Smooth muscle cell of the brain vasculature (primary cell): Measurements from ENCODE around the gene TMEM258.

Experiments
- DNase-seq: peaks from one replicate; pipeline ENCODE4 v3.0.0-alpha.2; 2012; ENCODE audit warnings: low read depth, low spot score

Gene TMEM258

DNA sequence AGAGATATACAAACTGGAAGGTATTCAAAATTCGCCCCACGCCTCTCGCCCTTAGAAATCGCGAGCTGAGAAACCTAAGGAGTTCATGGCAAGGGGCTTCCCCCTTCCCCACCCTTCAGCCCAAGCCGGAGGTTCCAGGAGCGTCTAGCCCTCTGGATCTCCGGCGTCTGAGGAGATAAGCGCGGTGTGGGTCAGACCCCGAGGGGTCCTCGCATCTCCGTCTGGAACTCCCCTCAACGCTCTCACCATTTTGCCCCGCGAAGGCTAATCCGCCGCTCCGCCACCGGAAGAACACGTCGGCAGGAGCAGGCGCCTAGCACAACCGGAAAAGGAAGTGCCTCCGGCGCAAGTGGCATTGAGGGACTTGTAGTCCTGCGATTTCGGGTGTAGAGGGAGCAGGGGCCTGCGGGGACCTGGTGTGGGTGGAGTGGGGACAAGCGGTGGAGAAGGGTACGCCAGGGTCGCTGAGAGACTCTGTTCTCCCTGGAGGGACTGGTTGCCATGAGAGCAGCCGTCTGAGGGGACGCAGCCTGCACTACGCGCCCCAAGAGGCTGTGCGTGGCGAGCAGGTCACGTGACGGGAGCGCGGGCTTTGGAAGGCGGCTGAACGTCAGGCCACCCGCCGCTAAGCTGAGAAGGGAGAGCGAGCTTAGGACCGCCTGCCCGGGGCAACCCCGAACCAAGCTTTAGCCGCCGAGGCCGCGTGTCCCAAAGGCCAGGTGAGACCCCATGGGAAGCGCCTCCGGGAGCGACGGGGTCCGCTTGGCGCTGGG is at the start of gene TMEM258, which contains the start of gene FEN1:
Gene TMEM258 (minus strand): TSS at position 290 of the 773 bp plus-strand sequence. CDS start 41 bp downstream, at position 249.
Gene FEN1 (plus strand): TSS at position 602 of the 773 bp plus-strand sequence. CDS start 2,451 bp downstream, outside the sequence.
- DNase-seq, result peak; percentile 88

DNA sequence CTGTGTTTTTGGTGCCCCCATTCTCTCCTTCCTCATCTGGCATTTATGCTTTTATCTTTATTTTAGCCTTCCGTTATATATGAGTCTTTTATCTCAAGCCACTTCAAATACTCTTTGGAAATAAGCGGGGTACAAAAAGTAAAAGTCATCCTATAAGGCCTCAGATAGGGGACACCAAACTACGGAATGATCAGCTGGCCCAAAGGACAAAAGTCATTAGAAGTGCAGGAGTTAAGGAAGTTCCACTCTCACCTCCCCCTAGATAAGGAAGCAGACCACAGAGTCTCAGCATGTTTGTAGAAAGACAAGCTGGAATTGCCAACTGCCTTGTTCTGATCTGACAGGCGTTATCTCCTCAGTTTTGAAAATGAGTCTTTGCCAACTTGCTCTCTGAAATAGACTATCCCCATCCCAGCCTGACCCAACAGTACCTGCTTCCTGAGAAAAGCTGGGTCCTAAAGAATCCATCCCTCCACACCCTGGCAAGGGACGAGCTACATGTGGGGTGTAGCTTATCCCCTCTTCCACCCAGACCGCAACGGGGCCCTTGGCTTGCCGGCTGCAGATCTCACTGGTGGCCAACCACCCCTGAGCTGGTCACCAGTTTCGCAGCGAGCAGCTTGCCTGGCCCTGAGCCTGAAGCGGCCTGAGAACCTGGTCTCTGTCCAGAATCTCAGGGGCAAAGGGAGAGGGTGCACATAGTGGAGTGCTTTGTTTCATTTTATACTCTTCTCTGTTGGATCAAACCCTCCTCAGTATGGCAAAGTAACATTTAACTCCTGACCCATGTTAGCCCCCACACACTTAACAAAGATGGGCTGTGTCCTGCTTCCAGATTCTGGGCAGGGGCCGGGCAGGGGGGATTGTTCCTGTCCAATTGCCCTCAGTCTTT is 49.5 kb upstream of the TMEM258 start:
- no peak for DNase-seq

DNA sequence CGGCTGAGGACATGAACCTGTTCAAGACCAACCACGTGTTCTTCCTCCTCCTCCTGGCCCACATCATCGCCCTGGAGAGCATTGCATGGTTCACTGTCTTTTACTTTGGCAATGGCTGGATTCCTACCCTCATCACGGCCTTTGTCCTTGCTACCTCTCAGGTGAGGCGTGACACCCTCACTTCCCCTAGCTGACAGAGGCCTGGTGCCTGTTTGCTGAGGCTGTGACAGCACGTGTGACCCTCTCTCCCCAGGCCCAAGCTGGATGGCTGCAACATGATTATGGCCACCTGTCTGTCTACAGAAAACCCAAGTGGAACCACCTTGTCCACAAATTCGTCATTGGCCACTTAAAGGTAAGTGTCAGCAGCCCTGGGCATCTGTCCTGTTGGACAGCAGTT is 48.0 kb upstream of the TMEM258 start:
- no peak for DNase-seq

GRCh38 chr11:61839742-61840141 is 47.3 kb upstream of the TMEM258 start:
- no peak for DNase-seq

DNA sequence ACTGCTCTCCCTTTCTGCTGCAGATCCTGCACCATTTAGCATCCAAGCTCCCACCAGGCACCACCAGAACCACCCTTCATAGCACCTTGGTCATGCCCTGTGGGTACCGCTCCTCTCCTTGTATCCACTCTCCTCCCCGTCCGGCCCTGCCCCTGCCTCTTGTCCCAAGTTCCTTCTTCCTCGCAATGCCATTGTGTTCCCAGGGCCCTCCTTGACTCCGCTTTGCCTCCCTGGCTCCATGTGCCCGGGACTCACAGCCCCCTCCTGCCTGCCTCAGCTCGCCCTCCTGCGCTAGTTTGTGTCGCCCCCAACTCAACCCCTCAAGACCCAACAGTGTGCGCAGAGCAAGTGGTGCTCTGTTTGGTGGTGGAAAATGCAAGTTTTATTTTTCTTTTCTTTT is 46.5 kb upstream of the TMEM258 start:
- no peak for DNase-seq

DNA sequence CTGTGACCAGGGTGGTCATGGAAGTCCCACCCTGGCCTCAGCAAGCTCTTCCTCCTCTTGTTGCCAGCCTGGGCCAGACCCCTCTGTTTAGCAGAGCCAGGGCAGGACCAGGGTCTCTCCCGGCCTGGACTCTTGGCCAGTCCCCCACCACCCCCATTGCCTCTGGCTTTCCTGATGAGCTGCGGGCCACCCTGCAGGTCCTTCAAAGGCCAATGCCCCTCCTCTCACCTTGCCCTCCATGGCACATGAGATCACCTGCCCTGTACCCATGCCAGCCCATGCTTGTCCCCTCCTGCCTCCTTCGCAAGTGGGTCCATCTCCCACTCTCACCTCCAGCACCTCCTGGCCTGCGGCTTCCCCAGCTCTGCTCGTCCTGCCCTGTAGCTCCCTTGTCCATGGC is 46.1 kb upstream of the TMEM258 start:
- DNase-seq, result no peak

DNA sequence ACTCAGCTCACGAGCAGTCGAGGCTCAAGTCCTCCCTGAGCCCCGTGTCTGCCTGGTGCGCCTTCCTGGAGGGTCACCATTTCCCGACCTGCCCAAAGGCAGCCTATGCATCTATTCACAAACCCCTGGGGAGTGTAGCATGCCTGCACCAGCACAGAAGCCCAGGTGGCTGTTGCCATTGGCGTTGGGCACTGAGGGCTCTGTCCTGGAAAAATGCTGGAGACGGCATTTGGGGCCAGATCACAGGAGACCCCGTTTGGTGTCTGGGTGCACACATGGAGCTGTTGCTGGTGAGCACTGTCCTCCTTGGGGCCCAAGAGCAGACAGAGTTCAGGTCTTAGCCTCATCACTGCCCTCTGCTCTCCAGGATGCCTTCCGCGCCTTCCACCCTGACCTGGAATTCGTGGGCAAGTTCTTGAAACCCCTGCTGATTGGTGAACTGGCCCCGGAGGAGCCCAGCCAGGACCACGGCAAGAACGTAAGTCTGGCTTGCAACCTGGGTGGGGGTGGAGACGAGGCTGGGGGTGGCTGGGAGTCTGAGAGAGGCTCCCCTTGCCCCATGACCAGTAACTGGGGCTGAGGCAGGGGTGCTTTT is 45.1 kb upstream of the TMEM258 start:
- DNase-seq, result no peak

- no peak for DNase-seq
These were observed 43.8 kb upstream of the TMEM258 start for GRCh38 chr11:61836193-61836592.

DNA sequence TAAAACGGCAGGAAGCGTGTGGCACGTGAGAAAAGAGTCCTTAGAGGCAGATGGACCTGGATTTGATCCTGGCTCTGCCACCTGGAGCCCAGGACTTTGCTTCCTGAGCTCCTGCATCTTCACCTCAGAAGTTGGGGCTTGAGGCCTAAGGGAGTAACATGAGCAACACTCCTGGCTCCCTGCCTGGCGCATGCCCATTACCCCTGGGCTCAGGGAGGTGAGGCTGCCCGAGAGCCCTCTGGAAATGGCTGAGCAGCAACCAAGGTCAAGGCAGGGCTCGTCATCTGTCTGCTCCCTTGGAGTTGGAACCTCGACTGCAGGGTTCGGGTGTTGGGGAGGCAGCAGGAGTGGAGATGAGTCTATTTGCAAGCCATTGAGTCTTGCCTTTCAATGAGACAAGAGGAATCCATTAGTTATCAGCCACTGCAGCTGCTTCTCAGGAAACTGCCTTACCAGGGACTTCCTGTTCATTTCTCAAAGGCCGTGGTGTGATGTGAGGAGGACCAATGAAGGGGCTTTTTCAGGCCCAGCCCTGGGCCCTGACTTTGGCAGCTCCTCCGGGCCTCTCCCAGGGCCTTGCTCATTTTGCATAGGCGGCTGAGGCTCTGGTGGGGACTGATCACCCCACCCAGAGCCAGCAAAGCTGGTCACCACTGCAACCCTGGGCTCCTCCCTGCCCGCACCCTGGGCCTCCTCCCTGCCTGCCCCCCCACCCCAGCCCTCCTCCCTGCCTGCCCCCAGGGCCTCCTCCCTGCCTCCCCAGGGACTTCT is 42.1 kb upstream of the TMEM258 start:
- DNase-seq, result no peak

- DNase-seq, result no peak
These were observed 41.5 kb upstream of the TMEM258 start for GRCh38 chr11:61833926-61834277.

- no peak for DNase-seq
These were observed 41.1 kb upstream of the TMEM258 start for GRCh38 chr11:61833471-61833870.

DNA sequence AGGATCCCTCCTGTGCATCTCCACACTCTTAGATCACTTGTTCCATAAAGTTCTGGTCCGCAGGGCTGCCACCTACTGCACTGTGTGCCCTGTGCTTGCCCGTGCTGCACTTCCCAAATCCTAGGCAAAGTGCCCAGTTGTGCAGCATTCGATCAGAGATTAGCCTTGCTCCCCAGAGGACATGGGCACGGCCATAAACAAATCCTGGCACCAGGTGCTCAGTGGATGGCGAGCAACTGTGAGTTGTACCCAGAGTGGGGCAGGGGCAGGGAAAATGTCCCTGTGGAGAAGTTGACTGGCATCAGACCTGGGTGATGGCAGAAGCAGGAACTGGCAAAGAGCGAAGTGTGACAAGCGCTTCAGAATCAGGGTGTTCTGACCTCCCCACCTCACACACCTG is 40.4 kb upstream of the TMEM258 start:
- no peak for DNase-seq

DNA sequence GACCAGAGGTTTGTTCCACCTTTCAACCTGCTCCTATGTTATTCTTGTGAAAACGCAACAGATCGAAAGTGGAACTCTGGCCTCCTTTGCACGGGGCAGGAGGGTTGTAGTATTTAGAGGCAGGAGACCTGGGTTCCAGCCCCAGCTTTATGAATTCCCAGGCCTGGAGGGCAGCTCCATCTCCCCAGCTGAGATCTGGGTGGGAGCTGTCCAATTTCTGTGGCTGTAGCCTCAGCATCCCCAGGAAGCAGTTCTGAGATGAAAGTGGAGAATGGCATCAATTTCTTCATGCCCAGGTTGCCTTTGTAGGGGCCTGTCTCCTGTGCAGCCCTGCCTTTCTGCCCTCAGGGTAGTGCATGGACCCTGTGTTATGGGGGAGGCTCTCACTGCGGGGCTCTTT is 39.8 kb upstream of the TMEM258 start:
- DNase-seq, result no peak

DNA sequence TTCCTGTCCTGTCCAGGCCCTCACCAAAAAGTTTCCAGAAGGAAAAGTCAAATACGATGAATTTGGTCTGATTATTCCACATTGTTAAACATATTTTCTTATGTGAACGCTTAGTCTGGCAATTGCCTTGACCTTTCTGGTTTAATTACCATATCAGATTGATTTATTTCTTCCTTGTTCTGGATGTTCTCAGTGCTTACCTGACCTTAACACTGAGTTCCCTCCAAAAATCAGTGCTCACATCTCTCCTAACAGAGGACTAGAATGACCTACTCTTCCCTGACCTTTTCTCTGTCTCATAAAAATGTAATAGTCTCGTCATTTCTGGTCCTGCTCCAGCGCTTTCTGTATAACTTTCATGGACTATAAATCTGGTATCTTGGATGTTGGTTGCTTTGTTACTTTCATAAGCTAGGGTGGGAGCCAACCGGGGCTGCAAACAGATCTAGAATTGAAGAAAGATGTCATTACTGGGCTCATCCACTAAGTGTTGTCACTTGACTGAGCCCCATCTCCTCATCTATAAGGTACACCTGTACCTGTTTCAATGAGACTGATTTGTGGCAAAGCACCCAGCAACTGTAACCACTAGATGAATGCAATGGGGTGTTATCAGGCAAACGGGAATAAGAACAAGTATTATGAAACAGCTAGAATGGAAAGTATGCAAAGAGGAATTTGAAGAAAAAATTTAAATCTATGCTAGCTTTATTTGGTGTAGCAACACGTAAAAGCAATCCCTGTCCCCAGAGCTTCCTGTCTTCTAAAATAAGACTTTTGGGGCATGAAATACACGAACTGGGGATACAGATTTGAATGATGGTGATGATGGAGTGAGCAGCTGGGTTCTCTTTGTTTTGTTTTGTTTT is 38.1 kb upstream of the TMEM258 start:
- no peak for DNase-seq

GRCh38 chr11:61829806-61830205 is 37.4 kb upstream of the TMEM258 start:
- DNase-seq, result no peak

DNA sequence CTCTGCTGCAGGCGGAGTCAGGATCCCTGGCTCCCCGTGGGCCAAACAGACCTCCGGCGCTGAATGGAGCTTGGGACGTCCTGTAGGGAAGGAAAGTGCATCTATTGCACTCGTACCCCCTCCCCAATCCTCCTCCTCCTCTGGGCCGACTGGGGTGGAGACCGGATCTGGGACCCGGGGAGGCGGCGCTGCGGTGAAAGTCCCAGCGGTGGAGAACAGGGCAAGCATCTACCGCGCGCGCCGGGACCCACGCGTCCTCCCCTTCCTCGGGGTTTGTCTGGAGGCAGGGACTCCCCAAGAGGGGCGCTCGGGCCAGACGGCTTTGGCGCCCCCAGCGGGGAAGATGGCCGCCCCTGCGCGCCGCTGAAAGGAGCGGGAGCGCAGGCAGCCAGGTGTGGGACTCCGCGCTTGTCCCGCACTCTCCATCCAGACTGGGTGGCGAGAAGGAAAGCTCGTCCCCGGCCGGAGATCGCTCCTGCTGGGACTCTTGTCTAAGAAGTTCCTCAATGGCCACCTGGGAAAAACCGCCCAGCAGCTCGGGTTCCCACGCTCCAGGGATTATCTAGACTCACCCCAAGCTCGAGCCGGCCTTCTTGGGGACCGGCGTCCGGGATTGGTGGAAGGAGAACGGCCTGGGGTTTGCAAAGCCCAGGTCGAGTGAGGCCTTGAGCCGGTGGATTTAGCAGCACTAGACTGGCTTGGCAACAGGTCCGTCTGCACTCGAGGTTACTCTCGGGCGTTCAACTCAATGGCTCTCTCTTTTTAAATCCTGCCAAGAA is 36.4 kb upstream of the TMEM258 start:
- no peak for DNase-seq

DNA sequence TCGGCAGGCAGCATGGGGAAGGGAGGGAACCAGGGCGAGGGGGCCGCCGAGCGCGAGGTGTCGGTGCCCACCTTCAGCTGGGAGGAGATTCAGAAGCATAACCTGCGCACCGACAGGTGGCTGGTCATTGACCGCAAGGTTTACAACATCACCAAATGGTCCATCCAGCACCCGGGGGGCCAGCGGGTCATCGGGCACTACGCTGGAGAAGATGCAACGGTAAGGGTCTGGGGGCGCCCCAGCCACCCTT is 35.9 kb upstream of the TMEM258 start:
- no peak for DNase-seq

GRCh38 chr11:61827571-61828378 is 35.4 kb upstream of the TMEM258 start, which contains the start of gene FADS2:
FADS2 (plus strand) TSS chr11:61828300; CDS start chr11:61828391, 91 bp downstream.
- peak; percentile 85 for DNase-seq

DNA sequence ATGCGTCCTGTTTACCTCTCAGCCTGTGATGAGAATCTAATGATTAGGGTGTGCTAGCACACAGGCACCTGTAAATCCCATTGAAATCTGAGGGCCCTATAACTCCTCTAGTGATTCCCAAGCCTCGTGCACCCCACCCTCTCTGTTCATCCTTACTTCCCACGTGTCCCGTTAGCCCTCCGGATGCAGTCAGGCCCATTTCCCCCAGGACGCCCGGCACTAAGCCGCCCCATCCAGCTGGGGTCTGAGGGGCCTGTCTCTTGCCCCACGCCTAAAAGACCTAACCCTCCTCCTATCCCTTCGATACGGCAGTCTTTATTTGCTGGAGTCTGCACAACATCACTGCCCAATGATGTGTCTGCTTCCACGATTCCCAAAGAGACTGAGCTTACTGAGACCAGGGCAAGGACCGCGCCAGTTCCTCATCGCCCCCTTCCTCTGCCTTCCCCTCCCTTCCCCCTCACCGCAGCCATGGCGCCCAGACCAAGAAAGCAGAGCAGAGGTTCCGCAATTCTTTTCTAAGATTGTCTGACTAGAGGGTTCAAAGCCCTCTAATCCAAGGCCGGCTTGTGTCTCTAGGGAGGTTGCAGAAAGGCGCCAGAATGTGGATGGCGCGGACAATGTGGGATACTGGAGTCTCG is 34.7 kb upstream of the TMEM258 start:
- DNase-seq, result no peak
